K562 (cell line): ENCODE results near the gene SRM. TPM values are rescaled to one million over a fixed set of nuclear protein-coding genes. Genes with fewer than 3 reads are reported as not detected.

Source experiments
- ATAC-seq: fragments of 200-7000 bp; cut with Tn5 transposase; 3 replicates; pipeline ENCODE4 v1.9.1; 2020; ENCODE audit warnings: moderate library complexity
- BruUV-seq: library from RNA; stranded (reverse); fragments of 400-500 nt; replicated peaks from 2 replicates; lab custom pipeline; 2021; lab: Mats Ljungman, UMichigan
- CTCF ChIA-PET: fragments of 300-600 bp; formaldehyde crosslinking; extraction: SDS; loops from one replicate; lab custom pipeline; 2021; ENCODE audit warnings: low intra/inter-chr PET ratio; lab: Yijun Ruan, JAX
- POLR2A ChIA-PET: fragments of 300-600, 350-650 bp; sonication (Branson Sonifier 250); formaldehyde crosslinking; extraction: SDS; loops from one replicate; lab custom pipeline; 2021; ENCODE audit warnings: antibody characterized with exemption, inconsistent platforms; lab: Yijun Ruan, JAX
- DNase-seq, 4 experiments: peaks; one replicate each; pipeline versions ENCODE4 v3.0.0 to v3.0.0-alpha.2; 2011 to 2018; ENCODE audit warnings: low spot score in 3 of 4, mixed read lengths in 3 of 4; ENCODE audit errors: extremely low read depth in 1 of 4
- FAIRE-seq: peaks from 2 replicates; lab custom pipeline; 2011; peaks lifted over from hg19 to GRCh38; lab: Jason Lieb, UNC
- H2AFZ ChIP-seq: 2 replicates; pipeline ENCODE4 v1.6.0; 2011; ENCODE audit warnings: low read depth, low read length, control low read depth, inconsistent platforms
- H3K27ac ChIP-seq: fragments of 200-600 bp; 3 replicates; pipeline ENCODE4 v1.8.0; 2011; ENCODE audit warnings: low read depth, mild to moderate bottlenecking, control low read depth, inconsistent platforms, low read length, moderate library complexity, mixed read lengths; ENCODE audit errors: extremely low read depth
- H3K27me3 ChIP-seq, 2 experiments: fragments of 300-600 bp in 1 of 2; 2 replicates in 1 of 2; 3 replicates in 1 of 2; pipeline versions ENCODE4 v1.6.0 to v1.8.0; 2011; ENCODE audit warnings: inconsistent platforms in 2 of 2, low read length in 2 of 2, mild to moderate bottlenecking in 1 of 2, mixed read lengths in 1 of 2, moderate library complexity in 1 of 2; ENCODE audit not compliant: control insufficient read depth in 2 of 2, insufficient read depth in 2 of 2
- H3K36me3 ChIP-seq: fragments of 300-600 bp; 3 replicates; pipeline ENCODE4 v1.8.0; 2011; ENCODE audit warnings: mild to moderate bottlenecking, low read length, inconsistent platforms; ENCODE audit not compliant: control insufficient read depth, insufficient read depth
- H3K4me1 ChIP-seq, 2 experiments: fragments of 200-600 bp in 1 of 2; replicated peaks in 1 of 2; 2 replicates in 1 of 2; 3 replicates in 1 of 2; pipeline versions ENCODE4 v1.5.1 to v1.8.0; 2011; ENCODE audit warnings: inconsistent platforms in 2 of 2, low read length in 2 of 2, mild to moderate bottlenecking in 1 of 2, mixed read lengths in 1 of 2, moderate library complexity in 1 of 2; ENCODE audit not compliant: control insufficient read depth in 2 of 2, insufficient read depth in 2 of 2
- H3K4me2 ChIP-seq: 2 replicates; pipeline ENCODE4 v1.6.1; 2011; ENCODE audit warnings: low read length, control low read depth, inconsistent platforms, mixed read lengths; ENCODE audit not compliant: insufficient read depth
- H3K4me3 ChIP-seq: fragments of 200-600 bp; sonication (generic), shearing (Covaris generic); 2 replicates; pipeline ENCODE4 v1.5.1; 2016; ENCODE audit warnings: control low read depth, inconsistent platforms
- H3K79me2 ChIP-seq: fragments of 200-600 bp; 3 replicates; pipeline ENCODE4 v1.8.0; 2011; ENCODE audit warnings: low read length, inconsistent platforms; ENCODE audit not compliant: control insufficient read depth, insufficient read depth
- H3K9ac ChIP-seq, 2 experiments: 2 replicates each; pipeline versions ENCODE4 v1.6.0 to v1.6.1; 2011; ENCODE audit warnings: low read depth in 2 of 2, low read length in 2 of 2, control low read depth in 1 of 2, inconsistent platforms in 1 of 2, mild to moderate bottlenecking in 1 of 2, mixed read lengths in 1 of 2; ENCODE audit not compliant: insufficient read depth in 1 of 2
- H3K9me1 ChIP-seq: one replicate; pipeline ENCODE4 v1.6.0; 2011; ENCODE audit warnings: inconsistent platforms, mild to moderate bottlenecking, low read length, moderate library complexity; ENCODE audit not compliant: control insufficient read depth, insufficient read depth
- H3K9me3 ChIP-seq: replicated peaks from 2 replicates; pipeline ENCODE4 v1.5.1; 2011; ENCODE audit warnings: low read depth, low read length, inconsistent platforms; ENCODE audit not compliant: control insufficient read depth, insufficient read depth
- H4K20me1 ChIP-seq: replicated peaks from 2 replicates; pipeline ENCODE4 v1.6.1; 2011; ENCODE audit warnings: low read length, inconsistent platforms, mixed read lengths; ENCODE audit not compliant: control insufficient read depth, insufficient read depth
- CREB1 ChIP-seq, 2 experiments: sonication (generic) in 1 of 2; formaldehyde crosslinking in 1 of 2; IDR thresholded peaks; 2 replicates each; pipeline versions ENCODE4 v1.6.1 to v1.8.0; 2012 to 2022; ENCODE audit warnings: inconsistent platforms in 1 of 2, mild to moderate bottlenecking in 1 of 2, missing genetic modification reagents in 1 of 2, moderate library complexity in 1 of 2
- FOS ChIP-seq: IDR thresholded peaks from 3 replicates; pipeline ENCODE4 v1.6.1; 2011; ENCODE audit not compliant: insufficient read length; ENCODE audit errors: extremely low read depth
- HMBOX1 ChIP-seq: sonication (generic); IDR thresholded peaks from 2 replicates; pipeline ENCODE4 v1.6.1; 2016
- ILK ChIP-seq: fragments of 450-650 bp; IDR thresholded peaks from 2 replicates; pipeline ENCODE4 v1.6.1; 2016; ENCODE audit warnings: missing genetic modification characterization, low read depth, mild to moderate bottlenecking, missing compliant biosample characterization, moderate library complexity, borderline replicate concordance
- NR0B1 ChIP-seq: fragments of 450-650 bp; IDR thresholded peaks from one replicate; pipeline ENCODE4 v1.6.1; 2018; ENCODE audit warnings: mild to moderate bottlenecking, moderate library complexity; ENCODE audit not compliant: partially characterized antibody
- NR2F6 ChIP-seq: fragments of 450-650 bp; formaldehyde crosslinking; IDR thresholded peaks from 2 replicates; pipeline ENCODE4 v1.4.0; 2020; ENCODE audit warnings: mild to moderate bottlenecking
- RAD51 ChIP-seq: fragments of 450-650 bp; IDR thresholded peaks from 2 replicates; pipeline ENCODE4 v1.7.1; 2016; ENCODE audit warnings: low read depth, mild to moderate bottlenecking, borderline replicate concordance
- RBM14 ChIP-seq: fragments of 200-400 bp; formaldehyde crosslinking; IDR thresholded peaks from 2 replicates; pipeline ENCODE4 v1.6.1; 2018; ENCODE audit warnings: low read depth, mild to moderate bottlenecking, low read length, moderate library complexity, borderline replicate concordance; ENCODE audit not compliant: insufficient read depth
- SUPT5H ChIP-seq: fragments of 450-650 bp; IDR thresholded peaks from 2 replicates; pipeline ENCODE4 v1.6.1; 2016
- ZBTB43 ChIP-seq: sonication (generic); formaldehyde crosslinking; IDR thresholded peaks from 2 replicates; pipeline ENCODE4 v1.8.0; 2023; ENCODE audit warnings: mild to moderate bottlenecking, missing genetic modification reagents
- ZSCAN29 ChIP-seq: fragments of 450-650 bp; IDR thresholded peaks from 2 replicates; pipeline ENCODE4 v1.6.1; 2017
- in situ Hi-C: fragments of 300-500 bp; cut with MboI; formaldehyde crosslinking; loops from 4 replicates; pipeline ENCODE4 v1.15.0; 2018; ENCODE audit warnings: inconsistent platforms, mixed read lengths
- intact Hi-C: fragments of 100-400 bp; cut with micrococcal nuclease; formaldehyde crosslinking; loops from 2 replicates; pipeline ENCODE4 v1.14.2; 2022
- polyA plus RNA-seq, 8 experiments: library from polyadenylated mRNA; depleted of rRNA in 4 of 8; stranded (reverse) in 5 of 8; unstranded in 3 of 8; fragments of >200 nt; fragmentation: Nextera tagmentation in 2 of 8; fragmentation: Illumina TruSeq in 1 of 8; extraction: Ambion mirVana in 2 of 8; extraction: Trizol in 1 of 8; gene quantifications; 2 replicates each; pipeline versions ENCODE4 v1.2.1 to v1.2.3, GENCODE V29; 2011 to 2014; ENCODE audit warnings: inconsistent platforms in 1 of 8, missing spikeins in 1 of 8
- total RNA-seq, 7 experiments: library from RNA; depleted of rRNA in 6 of 7; stranded (reverse); fragments of >200 nt in 6 of 7; fragmentation: Illumina TruSeq in 2 of 7; extraction: Trizol in 2 of 7; gene quantifications; 2 replicates each; pipeline versions ENCODE4 v1.2.1 to v1.2.3, GENCODE V29; 2011 to 2021; ENCODE audit warnings: low replicate concordance in 1 of 7
- TF ChIP-seq, protein P1 (sequence below): sonication (generic); formaldehyde crosslinking; IDR thresholded peaks from 2 replicates; pipeline ENCODE4 v1.8.0; 2023; ENCODE audit warnings: mild to moderate bottlenecking, missing genetic modification reagents

SRM gene
- total and polyA plus RNA-seq, 9 of the 15 experiments (the other 6 are each of a cell fraction or from before 2014, with no cell fraction given), result 23.9 to 373 (median 82.5) TPM

DNA sequence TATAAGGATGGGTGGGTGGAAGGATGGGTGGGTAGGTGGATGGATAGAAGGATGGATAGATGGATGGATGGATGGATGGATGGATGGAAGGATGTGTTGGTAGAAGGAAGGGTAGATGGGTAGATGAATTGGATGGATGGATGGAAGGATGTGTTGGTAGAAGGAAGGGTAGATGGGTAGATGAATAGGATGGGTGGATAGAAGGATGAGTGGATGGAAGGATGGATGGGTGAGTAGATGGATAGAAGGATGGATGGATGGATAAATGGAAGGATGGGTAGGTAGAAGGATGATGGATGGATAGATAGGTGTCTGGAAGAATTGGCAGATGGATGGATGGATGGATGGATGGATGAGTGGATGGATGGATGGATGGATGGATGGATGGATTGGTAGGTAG, 18.8 kb downstream of the SRM start:
- TF ChIP-seq RAD51 (no peak), NR2F6 (CRISPR knock-in tag) (no peak), RBM14 (no peak), ILK (no peak), NR0B1 (no peak), SUPT5H (no peak), ZBTB43 (CRISPR knock-in tag) (no peak), HMBOX1 (no peak), CREB1 (IDR thresholded peaks at IDR 0.05) (no peak), CREB1 (CRISPR knock-in tag; IDR thresholded peaks at IDR 0.05) (no peak), FOS (no peak), ZSCAN29 (no peak)
- TF ChIP-seq, protein P1, sequence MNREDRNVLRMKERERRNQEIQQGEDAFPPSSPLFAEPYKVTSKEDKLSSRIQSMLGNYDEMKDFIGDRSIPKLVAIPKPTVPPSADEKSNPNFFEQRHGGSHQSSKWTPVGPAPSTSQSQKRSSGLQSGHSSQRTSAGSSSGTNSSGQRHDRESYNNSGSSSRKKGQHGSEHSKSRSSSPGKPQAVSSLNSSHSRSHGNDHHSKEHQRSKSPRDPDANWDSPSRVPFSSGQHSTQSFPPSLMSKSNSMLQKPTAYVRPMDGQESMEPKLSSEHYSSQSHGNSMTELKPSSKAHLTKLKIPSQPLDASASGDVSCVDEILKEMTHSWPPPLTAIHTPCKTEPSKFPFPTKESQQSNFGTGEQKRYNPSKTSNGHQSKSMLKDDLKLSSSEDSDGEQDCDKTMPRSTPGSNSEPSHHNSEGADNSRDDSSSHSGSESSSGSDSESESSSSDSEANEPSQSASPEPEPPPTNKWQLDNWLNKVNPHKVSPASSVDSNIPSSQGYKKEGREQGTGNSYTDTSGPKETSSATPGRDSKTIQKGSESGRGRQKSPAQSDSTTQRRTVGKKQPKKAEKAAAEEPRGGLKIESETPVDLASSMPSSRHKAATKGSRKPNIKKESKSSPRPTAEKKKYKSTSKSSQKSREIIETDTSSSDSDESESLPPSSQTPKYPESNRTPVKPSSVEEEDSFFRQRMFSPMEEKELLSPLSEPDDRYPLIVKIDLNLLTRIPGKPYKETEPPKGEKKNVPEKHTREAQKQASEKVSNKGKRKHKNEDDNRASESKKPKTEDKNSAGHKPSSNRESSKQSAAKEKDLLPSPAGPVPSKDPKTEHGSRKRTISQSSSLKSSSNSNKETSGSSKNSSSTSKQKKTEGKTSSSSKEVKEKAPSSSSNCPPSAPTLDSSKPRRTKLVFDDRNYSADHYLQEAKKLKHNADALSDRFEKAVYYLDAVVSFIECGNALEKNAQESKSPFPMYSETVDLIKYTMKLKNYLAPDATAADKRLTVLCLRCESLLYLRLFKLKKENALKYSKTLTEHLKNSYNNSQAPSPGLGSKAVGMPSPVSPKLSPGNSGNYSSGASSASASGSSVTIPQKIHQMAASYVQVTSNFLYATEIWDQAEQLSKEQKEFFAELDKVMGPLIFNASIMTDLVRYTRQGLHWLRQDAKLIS (CRISPR knock-in tag), result no peak
- TF ChIP-seq, all 486 proteins: peak for 0
- no peak overlapping the region for H3K4me2 ChIP-seq
- ChIA-PET CTCF (no interaction called here), POLR2A (no interaction called here)
- H4K20me1 ChIP-seq, result no peaks in the 10 kb centered on the region
- peaks cover 0 to 15% of the 10 kb centered on the region in 2 experiments; a peak in 2 of 5 replicates for H3K4me1 ChIP-seq
- no peaks in the 10 kb centered on the region for H3K9me1 ChIP-seq
- DNase-seq (no peak), ATAC-seq (no peak), FAIRE-seq (no peak)
- BruUV-seq, result no TSS peak
- no peaks in the 10 kb centered on the region for H3K36me3 ChIP-seq
- peaks cover 0 to 8% of the 10 kb centered on the region in 2 experiments; a peak in 2 of 5 replicates for H3K27me3 ChIP-seq
- in situ Hi-C loops (no loop called here), intact Hi-C loops (no loop called here)
- no peak overlapping the region for H3K9ac ChIP-seq
- H3K4me3 ChIP-seq, result no peak overlapping the region
- no peaks in the 10 kb centered on the region for H3K79me2 ChIP-seq
- H2AFZ ChIP-seq, result no peak overlapping the region
- no peaks in the 10 kb centered on the region for H3K9me3 ChIP-seq
- H3K27ac ChIP-seq, result no peak overlapping the region
